SK-N-SH treated with all-trans-retinoic acid at 6 μM for 48 hours (cell line): ENCODE measurements around the gene SGSM1.

Experiments
- ATAC-seq: fragments of 200-7000 bp; cut with Tn5 transposase; 3 replicates; pipeline ENCODE4 v1.9.1; 2020; ENCODE audit warnings: mild to moderate bottlenecking, moderate library complexity
- ARNTL ChIP-seq: fragments of 450-650 bp; formaldehyde crosslinking; IDR thresholded peaks from 2 replicates; pipeline ENCODE4 v1.5.0; 2020; ENCODE audit warnings: low read depth, mild to moderate bottlenecking, moderate library complexity, borderline replicate concordance
- BACH2 ChIP-seq: fragments of 250-450 bp; sonication (Bioruptor Pico); IDR thresholded peaks from 2 replicates; pipeline ENCODE4 v1.9.0; 2021; ENCODE audit warnings: mild to moderate bottlenecking, borderline replicate concordance
- CREB5 ChIP-seq: fragments of 250-450 bp; sonication (Bioruptor Pico); IDR thresholded peaks from 2 replicates; pipeline ENCODE4 v1.5.1; 2020; ENCODE audit warnings: low read depth, mild to moderate bottlenecking, moderate library complexity
- CSDC2 ChIP-seq: fragments of 250-450 bp; sonication (Bioruptor Pico); IDR thresholded peaks from 2 replicates; pipeline ENCODE4 v1.5.0; 2020; ENCODE audit warnings: mild to moderate bottlenecking, moderate library complexity
- CSRNP3 ChIP-seq: fragments of 250-450 bp; sonication (Bioruptor Pico); IDR thresholded peaks from 2 replicates; pipeline ENCODE4 v1.5.1; 2021; ENCODE audit warnings: mild to moderate bottlenecking, moderate library complexity
- ESRRG ChIP-seq: fragments of 250-450 bp; sonication (Bioruptor Pico); IDR thresholded peaks from 2 replicates; pipeline ENCODE4 v1.6.1; 2021; ENCODE audit warnings: mild to moderate bottlenecking
- GLIS3 ChIP-seq: fragments of 250-450 bp; sonication (Bioruptor Pico); IDR thresholded peaks from 2 replicates; pipeline ENCODE4 v1.5.0; 2020; ENCODE audit warnings: mild to moderate bottlenecking, moderate library complexity
- ISL1 ChIP-seq: fragments of 250-450 bp; sonication (Bioruptor Pico); IDR thresholded peaks from 2 replicates; pipeline ENCODE4 v2.1.2; 2022; ENCODE audit warnings: mild to moderate bottlenecking, moderate library complexity
- OSR1 ChIP-seq: fragments of 250-450 bp; sonication (Bioruptor Pico); IDR thresholded peaks from 2 replicates; pipeline ENCODE4 v1.8.0; 2022; ENCODE audit warnings: moderate library complexity, mild to moderate bottlenecking, inconsistent platforms
- PATZ1 ChIP-seq: fragments of 250-450 bp; sonication (Bioruptor Pico); IDR thresholded peaks from 2 replicates; pipeline ENCODE4 v1.8.0; 2020; ENCODE audit warnings: mild to moderate bottlenecking, moderate library complexity, borderline replicate concordance
- POU6F1 ChIP-seq: fragments of 250-450 bp; sonication (Bioruptor Pico); IDR thresholded peaks from 2 replicates; pipeline ENCODE4 v1.8.0; 2021; ENCODE audit warnings: low read depth, mild to moderate bottlenecking, moderate library complexity, borderline replicate concordance
- PPARA ChIP-seq: fragments of 250-450 bp; sonication (Bioruptor Pico); IDR thresholded peaks from 2 replicates; pipeline ENCODE4 v1.5.0; 2020; ENCODE audit warnings: mild to moderate bottlenecking, borderline replicate concordance
- RARB ChIP-seq: fragments of 250-450 bp; sonication (Bioruptor Pico); IDR thresholded peaks from 2 replicates; pipeline ENCODE4 v1.8.0; 2021; ENCODE audit warnings: mild to moderate bottlenecking, moderate library complexity
- SNAI2 ChIP-seq: fragments of 250-450 bp; sonication (Bioruptor Pico); IDR thresholded peaks from 2 replicates; pipeline ENCODE4 v1.5.0; 2020; ENCODE audit warnings: mild to moderate bottlenecking, moderate library complexity
- TCF4 ChIP-seq: fragments of 250-450 bp; sonication (Bioruptor Pico); IDR thresholded peaks from 2 replicates; pipeline ENCODE4 v1.8.0; 2021; ENCODE audit warnings: mild to moderate bottlenecking, moderate library complexity, borderline replicate concordance
- TOX ChIP-seq: fragments of 250-450 bp; sonication (Bioruptor Pico); IDR thresholded peaks from 2 replicates; pipeline ENCODE4 v1.8.0; 2021; ENCODE audit warnings: mild to moderate bottlenecking, moderate library complexity, borderline replicate concordance
- TSHZ2 ChIP-seq: fragments of 250-450 bp; sonication (Bioruptor Pico); IDR thresholded peaks from 2 replicates; pipeline ENCODE4 v1.5.0; 2020; ENCODE audit warnings: mild to moderate bottlenecking, moderate library complexity
- ZC3H10 ChIP-seq: fragments of 250-450 bp; sonication (Bioruptor Pico); IDR thresholded peaks from 2 replicates; pipeline ENCODE4 v1.5.1; 2021; ENCODE audit warnings: mild to moderate bottlenecking, moderate library complexity
- ZFP30 ChIP-seq: fragments of 450-650 bp; formaldehyde crosslinking; IDR thresholded peaks from 2 replicates; pipeline ENCODE4 v1.5.0; 2022; ENCODE audit warnings: mild to moderate bottlenecking, moderate library complexity
- ZNF565 ChIP-seq: fragments of 450-650 bp; formaldehyde crosslinking; conservative IDR thresholded peaks from 2 replicates; pipeline ENCODE4 v1.5.0; 2020; ENCODE audit warnings: low read depth, mild to moderate bottlenecking, moderate library complexity
- ZNF70 ChIP-seq: fragments of 450-650 bp; formaldehyde crosslinking; IDR thresholded peaks from 2 replicates; pipeline ENCODE4 v1.5.0; 2020; ENCODE audit warnings: mild to moderate bottlenecking, moderate library complexity
- ZNF8 ChIP-seq: fragments of 450-650 bp; formaldehyde crosslinking; IDR thresholded peaks from 2 replicates; pipeline ENCODE4 v1.5.0; 2020; ENCODE audit warnings: mild to moderate bottlenecking, moderate library complexity

Gene SGSM1

GRCh38 chr22:24969560-24970301 is 163.7 kb downstream of the SGSM1 start (continued):
- 0 out of 2 replicates have a peak, but pooled peaks have one; percentile 43 for TF ChIP-seq CREB5 (CRISPR knock-in tag)
- TF ChIP-seq, all 23 proteins: peak for 10

- no peak for ATAC-seq
- TF ChIP-seq ESRRG = no peak
- TF ChIP-seq ZNF70 = no peak
- no peak for TF ChIP-seq CREB5 (CRISPR knock-in tag)
- no peak for TF ChIP-seq CSDC2 (CRISPR knock-in tag)
- TF ChIP-seq ISL1 (CRISPR knock-in tag) = no peak
- TF ChIP-seq TOX (CRISPR knock-in tag) = no peak
- TF ChIP-seq ARNTL = no peak
- TF ChIP-seq GLIS3 (CRISPR knock-in tag) = no peak
- TF ChIP-seq TCF4 (CRISPR knock-in tag) = no peak
- no peak for TF ChIP-seq CSRNP3 (CRISPR knock-in tag)
- no peak for TF ChIP-seq OSR1 (CRISPR knock-in tag)
- no peak for TF ChIP-seq TSHZ2 (CRISPR knock-in tag)
- no peak for TF ChIP-seq PPARA (CRISPR knock-in tag)
- no peak for TF ChIP-seq POU6F1
- no peak for TF ChIP-seq BACH2 (CRISPR knock-in tag)
- no peak for TF ChIP-seq ZFP30 (CRISPR knock-in tag)
- no peak for TF ChIP-seq ZC3H10
- no peak for TF ChIP-seq ZNF8
- no peak for TF ChIP-seq RARB (CRISPR knock-in tag)
These were observed 166.4 kb downstream of the SGSM1 start for GRCh38 chr22:24972369-24972768.

GRCh38 chr22:24973872-24974271 is 167.9 kb downstream of the SGSM1 start:
- no peak for ATAC-seq
- TF ChIP-seq RARB (CRISPR knock-in tag) (no peak), ZC3H10 (no peak), ZNF565 (CRISPR knock-in tag) (no peak), ZNF8 (no peak), CREB5 (CRISPR knock-in tag) (no peak), PATZ1 (CRISPR knock-in tag) (no peak), PPARA (CRISPR knock-in tag) (no peak), BACH2 (CRISPR knock-in tag) (no peak), ESRRG (no peak), ZFP30 (CRISPR knock-in tag) (no peak), ZNF70 (no peak), OSR1 (CRISPR knock-in tag) (no peak), CSRNP3 (CRISPR knock-in tag) (no peak), SNAI2 (CRISPR knock-in tag) (no peak)
- TF ChIP-seq, all 23 proteins: peak for 0
